NCI-H82 (cell line): ENCODE results near the gene ZNF283.
A peak's percentile ranks its signal among the peaks of the same experiment; 100 is the strongest.

Source experiments
- DNase-seq: peaks from one replicate; lab custom pipeline; 2025; lab: John Stamatoyannopoulos, UW

Gene ZNF283

GRCh38 chr19:43826787-43827754 is at the start of gene ZNF283:
Gene ZNF283 (plus strand): TSS chr19:43827321. CDS start chr19:43833505, 6,184 bp downstream.
- peak; percentile 97 for DNase-seq

DNA sequence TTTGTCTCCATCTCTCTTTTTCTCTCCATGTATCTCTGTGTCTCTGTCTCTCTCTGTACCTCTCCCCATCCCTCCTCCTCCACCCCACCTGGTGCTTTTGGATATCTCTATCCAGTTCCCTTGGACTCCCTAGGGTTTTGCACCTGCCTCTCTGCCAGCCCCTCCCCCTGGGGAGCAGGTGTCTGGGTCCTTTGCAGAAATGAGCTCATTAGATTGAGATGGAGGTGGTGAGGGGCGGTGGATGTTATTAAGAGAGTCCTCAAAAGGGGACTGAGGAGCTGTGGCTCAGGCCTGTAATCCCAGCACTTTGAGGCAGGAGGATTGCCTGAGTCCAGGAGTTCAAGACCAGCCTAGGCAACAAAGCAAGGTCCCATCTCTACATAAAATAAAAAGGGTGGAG is 48.5 kb upstream of the ZNF283 start:
- no peak for DNase-seq

DNA sequence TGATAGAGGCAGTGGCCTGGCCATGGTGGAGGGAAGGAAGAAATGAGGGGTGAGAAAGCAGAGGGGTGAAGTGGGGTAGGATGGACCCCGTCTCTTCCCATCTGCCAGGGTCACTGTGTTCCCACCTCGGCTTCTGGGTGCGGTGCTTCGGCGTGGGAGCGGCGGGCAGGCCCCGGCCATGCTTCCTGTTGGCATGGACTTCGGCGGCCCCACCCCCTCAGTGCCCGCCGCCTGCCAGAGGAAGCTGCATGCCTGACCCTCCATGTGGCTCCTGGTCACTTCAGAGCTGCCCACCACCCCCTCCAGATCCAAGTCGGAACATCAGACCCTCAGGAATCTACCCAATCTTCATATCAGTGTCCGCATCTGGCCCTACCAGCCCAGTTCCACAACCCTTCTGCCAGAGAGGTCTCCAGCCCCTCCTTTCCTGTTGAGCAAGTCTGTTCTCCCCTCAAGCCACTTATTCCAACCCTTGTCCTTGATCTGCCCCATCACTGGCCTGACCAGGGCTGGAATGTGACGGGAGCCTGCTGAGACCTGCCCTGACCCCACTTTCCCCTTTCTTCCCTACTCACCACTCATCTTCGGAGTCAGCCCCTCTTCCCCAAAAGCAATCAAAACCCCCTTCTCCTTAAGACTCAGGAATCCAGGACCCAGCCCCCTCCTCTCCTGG is 47.8 kb upstream of the ZNF283 start:
- no peak for DNase-seq

GRCh38 chr19:43779820-43780219 is 47.3 kb upstream of the ZNF283 start:
- no peak for DNase-seq

- no peak for DNase-seq
These were observed 46.2 kb upstream of the ZNF283 start, which contains the start of gene KCNN4 for GRCh38 chr19:43780706-43781525. Gene KCNN4 (minus strand): TSS chr19:43780973. CDS start chr19:43780861, 112 bp downstream.

DNA sequence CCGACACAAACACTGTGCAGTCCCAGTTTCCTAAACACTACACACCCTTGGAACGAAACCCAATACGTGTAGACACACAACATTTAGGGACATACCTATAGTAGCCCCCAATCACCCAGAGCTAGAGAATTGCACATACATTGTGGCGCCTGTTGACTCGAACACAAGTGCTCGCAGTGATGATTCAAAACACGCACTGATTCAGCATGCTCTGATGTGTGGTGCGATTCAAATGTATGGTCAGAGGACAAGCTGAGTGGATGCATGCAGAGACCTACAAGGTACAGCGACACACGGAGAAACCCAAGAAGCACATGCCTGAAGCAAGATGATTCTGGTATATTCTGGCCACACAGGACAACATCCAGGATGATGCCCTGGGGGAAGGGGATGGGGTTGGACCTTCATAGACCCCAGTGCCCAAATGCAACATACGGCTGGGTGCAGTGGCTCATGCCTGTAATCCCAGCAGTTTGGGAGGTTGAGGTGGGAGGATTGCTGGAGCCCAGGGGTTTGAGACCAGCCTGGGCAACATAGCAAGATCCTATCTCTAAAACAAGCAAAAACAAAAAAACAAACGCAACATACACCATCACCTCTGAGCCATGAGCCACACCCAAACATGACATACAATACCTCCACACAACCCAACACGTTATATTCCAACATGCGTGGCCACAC is 45.4 kb upstream of the ZNF283 start:
- no peak for DNase-seq

DNA sequence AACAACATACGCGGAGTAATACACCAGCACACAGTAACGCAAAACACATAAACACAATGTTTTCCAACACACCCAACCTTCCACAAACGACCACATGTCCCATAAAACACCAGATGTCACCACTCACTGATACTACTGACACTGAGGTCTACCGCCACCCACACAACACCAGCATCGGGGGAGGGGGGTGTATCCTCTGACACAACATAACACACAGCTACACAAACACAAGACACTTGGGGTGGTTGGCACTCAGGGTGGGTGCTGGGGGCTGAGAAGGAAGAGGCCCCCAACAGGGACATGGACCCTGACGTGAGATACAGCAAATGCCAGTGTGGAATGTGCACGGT is 44.8 kb upstream of the ZNF283 start:
- DNase-seq: no peak

GRCh38 chr19:43782689-43783231 is 44.4 kb upstream of the ZNF283 start:
- no peak for DNase-seq

DNA sequence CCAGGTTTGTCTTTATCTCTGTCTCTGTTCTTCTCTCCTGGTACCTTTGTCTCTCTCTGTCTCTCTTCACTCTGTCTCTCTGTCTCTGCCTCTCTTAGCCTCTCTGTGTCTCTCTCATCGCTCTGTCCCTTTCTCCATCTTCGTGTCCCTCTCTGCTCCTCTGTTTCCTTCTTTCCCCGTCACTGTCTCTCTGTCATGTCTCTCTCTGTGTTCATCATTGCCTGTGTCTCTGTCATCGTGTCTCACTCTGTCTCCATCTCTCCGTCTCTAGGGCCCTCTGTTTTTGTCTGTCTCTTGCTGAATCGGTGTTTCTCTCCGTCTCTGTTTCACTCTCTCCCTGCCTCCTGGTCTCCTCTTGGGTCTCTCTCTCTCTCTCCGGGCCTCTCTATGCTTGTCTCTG is 43.5 kb upstream of the ZNF283 start:
- no peak for DNase-seq

DNA sequence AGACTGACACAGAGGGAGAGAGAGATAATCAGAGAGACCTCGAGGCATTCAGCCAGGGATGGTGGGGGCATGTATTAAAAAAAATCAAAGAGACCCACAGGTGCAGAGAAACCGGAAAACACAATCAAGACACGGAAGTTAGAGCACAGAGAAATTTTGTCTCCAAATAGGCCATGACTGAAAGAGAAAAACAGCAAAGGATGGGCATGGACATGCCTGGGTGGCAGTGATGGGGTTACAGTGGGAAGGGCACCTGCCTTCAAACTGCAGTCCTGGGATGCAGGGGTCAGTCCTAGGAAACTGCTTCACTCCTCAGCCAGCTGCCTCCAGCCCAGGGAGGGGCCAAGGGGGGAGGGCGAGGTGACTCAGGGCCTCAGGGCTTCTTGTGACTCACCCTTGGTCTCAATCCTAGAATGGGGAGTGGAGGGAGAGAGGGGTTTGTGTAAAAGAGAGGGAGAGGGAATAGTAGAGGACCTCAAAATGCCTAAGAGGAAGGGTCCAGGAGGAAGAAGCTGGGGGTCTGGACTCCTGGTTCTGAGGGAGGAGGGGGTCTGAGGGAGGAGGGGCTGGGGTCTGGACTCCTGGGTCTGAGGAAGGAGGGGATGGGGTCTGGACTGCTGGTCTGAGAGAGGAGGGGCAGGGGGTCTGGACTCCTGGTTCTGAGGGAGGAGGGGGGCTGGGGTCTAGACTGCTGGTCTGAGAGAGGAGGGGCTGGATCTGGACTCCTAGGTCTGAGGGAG is 42.7 kb upstream of the ZNF283 start:
- DNase-seq: no peak

DNA sequence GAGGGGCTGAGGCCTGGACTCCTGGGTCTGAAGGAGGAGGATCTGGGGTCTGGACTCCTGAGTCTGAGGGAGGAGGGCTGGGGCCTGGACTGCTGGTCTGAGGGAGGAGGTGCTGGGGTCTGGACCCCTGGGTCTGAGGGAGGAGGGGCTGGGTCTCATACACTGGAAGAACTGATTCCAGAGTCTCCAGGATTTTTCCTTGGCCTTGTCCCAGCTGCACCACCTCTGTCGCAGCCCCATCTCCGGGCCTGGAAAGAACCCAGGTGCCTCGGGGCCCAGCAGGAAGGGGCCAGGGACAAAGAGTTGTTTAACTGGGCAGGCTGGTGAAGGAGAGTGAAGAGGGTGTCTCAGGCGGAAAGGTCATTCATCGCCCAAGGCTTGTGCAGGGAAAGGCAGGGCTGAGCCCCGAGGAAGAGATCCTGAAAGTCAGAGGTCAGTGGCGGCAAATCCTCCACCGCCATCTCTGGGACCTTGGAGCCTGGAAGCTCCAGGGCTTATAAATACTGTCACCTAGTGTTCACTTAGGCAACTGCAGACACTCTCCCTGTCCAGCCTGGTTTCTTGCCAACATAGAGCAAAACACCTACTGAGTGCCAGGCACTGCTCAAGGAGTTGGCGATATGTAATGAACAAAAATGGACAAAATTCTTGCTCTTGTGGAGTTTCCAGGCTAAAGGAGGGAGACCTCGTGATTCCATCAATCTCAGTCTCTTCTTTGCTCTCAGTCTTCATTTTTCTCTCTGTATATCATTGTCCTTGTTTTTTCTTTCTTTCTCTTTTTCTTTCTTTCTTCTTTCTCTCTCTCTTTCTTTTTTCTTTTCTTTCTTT is 41.9 kb upstream of the ZNF283 start:
- DNase-seq: peak; percentile 83

DNA sequence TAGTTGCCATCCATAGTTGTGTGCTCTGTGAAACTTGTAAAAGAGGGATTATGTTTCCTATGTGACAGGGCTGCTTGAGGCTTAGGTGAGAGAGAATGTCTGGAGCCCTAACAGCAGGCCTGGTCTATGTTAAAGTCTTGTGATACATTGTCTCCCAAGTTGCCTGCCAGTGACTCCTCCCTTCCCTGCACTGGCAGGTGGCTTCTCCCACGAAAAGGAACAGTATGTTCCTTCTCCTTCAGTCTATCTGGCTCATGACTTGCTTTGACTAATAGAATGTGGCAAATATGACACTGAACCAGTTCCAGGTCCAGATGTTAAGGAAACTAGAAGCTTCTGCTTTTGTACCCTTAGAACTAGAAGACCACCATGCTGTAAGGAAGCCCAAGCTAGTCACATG is 40.5 kb upstream of the ZNF283 start:
- DNase-seq: no peak

GRCh38 chr19:43789029-43789428 is 38.1 kb upstream of the ZNF283 start:
- no peak for DNase-seq

DNA sequence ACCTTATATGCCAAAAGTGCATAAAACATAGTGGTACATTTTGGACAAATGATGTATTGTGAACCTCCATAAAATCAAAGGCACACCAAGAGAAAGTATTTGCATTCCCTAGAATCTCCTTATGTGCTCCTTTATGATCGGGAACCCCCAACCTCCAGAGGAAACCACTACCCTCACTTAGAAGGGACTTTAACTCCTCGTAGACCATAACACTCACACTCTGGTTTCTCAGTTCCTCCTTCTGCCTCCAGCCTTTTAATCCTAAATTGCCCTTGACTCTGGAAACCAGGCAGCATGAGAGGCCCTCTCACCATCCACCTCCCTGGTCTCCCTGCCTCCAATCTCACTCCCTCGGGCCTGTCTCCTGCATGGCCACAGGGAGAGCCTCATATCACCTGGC is 36.5 kb upstream of the ZNF283 start:
- DNase-seq: no peak

DNA sequence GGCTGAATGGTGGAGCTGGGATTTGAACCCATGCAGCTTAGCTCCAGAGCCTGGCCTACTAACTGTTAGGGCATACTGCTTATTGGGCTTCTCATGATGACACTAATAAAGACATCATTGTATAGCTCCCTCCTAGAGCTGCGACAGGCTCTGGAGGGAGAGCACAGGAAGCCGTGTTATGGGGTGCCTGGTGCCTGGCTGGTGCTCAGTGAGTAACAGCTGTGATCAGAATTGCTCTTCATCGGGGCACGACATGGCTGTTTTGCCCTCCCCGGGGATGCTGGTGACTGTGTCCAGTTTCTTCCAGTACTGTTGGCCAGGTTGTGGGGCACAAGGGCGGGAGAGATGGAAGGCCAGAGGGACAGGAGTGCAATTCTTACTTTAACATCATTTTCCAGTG is 30.0 kb upstream of the ZNF283 start:
- no peak for DNase-seq

- DNase-seq: no peak
These were observed 29.6 kb upstream of the ZNF283 start for GRCh38 chr19:43797556-43797955.

DNA sequence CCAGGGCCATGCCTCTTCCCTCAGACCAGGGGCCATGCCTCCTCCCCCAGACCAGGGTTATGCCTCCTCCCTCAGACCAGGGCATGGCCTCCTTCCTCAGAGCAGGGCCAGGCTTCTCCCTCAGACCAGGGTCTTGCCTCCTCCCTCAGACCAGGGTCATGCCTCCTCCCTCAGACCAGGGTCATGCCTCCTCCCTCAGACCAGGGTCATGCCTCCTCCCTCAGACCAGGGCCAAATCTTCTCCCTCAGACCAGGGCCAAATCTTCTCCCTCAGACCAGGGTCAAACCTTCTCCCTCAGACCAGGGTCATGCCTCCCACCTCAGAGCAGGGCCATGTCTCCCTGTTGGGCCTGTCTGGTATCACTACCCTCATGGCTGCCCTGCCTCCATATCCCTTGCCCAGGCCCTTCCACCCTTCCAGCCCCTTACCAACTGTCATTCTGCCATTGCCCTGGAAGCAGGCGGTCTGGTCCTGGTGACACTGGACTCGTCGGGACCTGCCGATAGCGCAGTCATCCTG is 29.0 kb upstream of the ZNF283 start:
- no peak for DNase-seq

DNA sequence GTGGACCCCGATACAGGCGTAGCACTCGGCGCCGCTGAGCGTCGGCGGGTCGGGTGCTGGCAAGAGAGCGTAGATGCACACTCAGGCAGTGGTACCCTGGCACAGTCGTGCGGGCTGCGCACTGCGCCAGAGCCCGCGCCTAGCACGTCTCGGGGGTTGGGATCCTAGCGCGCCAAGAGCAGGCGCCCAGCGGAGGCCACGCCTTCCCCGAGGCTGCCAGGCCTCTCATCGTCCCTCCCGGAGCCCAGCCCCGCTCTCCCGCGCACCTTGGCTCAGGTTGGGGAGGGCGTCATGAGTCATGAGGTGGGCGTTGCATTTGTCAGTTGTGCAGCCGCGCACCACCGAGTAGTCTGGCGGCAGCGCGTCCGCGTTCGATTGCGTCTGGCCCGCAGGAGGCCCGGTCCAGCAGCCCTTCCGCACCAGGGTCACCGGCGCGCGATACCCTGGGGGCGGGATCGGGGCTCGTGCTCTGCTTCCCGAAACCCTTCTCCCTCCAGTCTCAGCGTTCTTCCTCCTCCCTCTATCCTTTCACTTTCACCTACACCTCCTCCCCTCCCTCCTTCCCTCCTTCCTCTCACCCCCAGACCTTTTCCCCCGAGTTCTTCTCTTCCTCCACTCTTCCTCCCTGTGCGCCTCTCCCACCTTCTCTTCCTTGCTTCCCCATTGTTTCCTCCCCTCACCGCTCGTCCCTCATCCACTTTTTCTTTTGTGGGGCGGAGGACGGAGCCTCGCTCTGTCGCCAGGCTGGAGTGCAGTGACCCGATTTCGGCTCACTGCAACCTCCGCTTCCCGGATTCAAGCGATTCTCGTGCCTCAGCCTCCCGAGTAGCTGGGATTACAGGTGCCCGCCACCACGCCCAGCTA is 28.3 kb upstream of the ZNF283 start:
- peak; percentile 39 for DNase-seq
